Activated T-helper 17 cell treated with anti-CD3 and anti-CD28 coated beads, Interleukin-2, amount 50 U/mL, for 72 hours (primary cell): ENCODE data around the gene ZNF407. TPM values are rescaled to one million over a fixed set of nuclear protein-coding genes. Genes with fewer than 3 reads are reported as not detected.

Experiments
- ATAC-seq: fragments of 150-1000 bp; cut with Tn5 transposase; replicated peaks from 2 replicates; pipeline ENCODE4 v1.10.0; 2021; ENCODE audit warnings: mild to moderate bottlenecking, moderate library complexity
- H3K27ac Mint-ChIP-seq: one replicate; pipeline ENCODE4 v1.8.0; 2022; ENCODE audit warnings: mixed read lengths
- H3K27me3 Mint-ChIP-seq: one replicate; pipeline ENCODE4 v1.8.0; 2022; ENCODE audit warnings: mixed read lengths
- H3K36me3 Mint-ChIP-seq: one replicate; pipeline ENCODE4 v1.8.0; 2022; ENCODE audit warnings: low read depth, mild to moderate bottlenecking, mixed read lengths
- H3K4me1 Mint-ChIP-seq: one replicate; pipeline ENCODE4 v1.8.0; 2022; ENCODE audit warnings: mixed read lengths
- H3K4me3 Mint-ChIP-seq: one replicate; pipeline ENCODE4 v1.8.0; 2022; ENCODE audit warnings: mild to moderate bottlenecking, mixed read lengths
- H3K9me3 Mint-ChIP-seq: one replicate; pipeline ENCODE4 v1.8.0; 2022; ENCODE audit warnings: mixed read lengths
- total RNA-seq, 2 donors: library from RNA; stranded (reverse); gene quantifications; one replicate each; pipeline ENCODE4 v1.2.3, GENCODE V29; 2022

The ZNF407 gene
- total RNA-seq, 2 donors from 2014 or later: 17.9 to 22.5 TPM

DNA sequence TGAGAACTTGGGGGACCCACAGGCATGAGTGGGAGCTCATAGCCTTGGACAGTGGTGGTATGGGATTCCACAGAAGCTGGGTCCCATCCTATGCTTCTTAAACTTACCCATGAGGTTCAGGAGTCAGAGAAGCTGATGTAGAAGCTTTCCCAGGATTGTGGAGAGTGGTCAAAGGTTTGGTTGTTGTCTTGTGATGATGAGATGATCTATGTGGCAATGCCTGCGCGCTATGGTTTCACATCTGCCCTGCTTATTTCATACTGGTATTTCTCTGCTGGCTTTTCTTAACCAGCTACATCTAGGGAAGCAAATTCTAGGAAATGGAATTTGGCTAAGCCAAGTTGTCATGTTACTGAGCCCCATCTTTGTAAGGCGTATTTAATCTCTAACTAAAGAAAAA is 168.6 kb downstream of the ZNF407 start:
- Mint-ChIP-seq H3K27ac (no peak overlapping the region), H3K27me3 (no peaks in the 10 kb centered on the region), H3K36me3 (peaks cover 6% of the 10 kb centered on the region), H3K4me3 (no peak overlapping the region), H3K4me1 (peaks cover 8% of the 10 kb centered on the region), H3K9me3 (no peaks in the 10 kb centered on the region)
- no peak for ATAC-seq

GRCh38 chr18:74768096-74768495 is 170.4 kb downstream of the ZNF407 start:
- ATAC-seq: no peak
- Mint-ChIP-seq H3K4me1 (peaks cover 8% of the 10 kb centered on the region), H3K27ac (no peak overlapping the region), H3K9me3 (no peaks in the 10 kb centered on the region), H3K4me3 (no peak overlapping the region), H3K27me3 (no peaks in the 10 kb centered on the region), H3K36me3 (peaks cover 6% of the 10 kb centered on the region)

DNA sequence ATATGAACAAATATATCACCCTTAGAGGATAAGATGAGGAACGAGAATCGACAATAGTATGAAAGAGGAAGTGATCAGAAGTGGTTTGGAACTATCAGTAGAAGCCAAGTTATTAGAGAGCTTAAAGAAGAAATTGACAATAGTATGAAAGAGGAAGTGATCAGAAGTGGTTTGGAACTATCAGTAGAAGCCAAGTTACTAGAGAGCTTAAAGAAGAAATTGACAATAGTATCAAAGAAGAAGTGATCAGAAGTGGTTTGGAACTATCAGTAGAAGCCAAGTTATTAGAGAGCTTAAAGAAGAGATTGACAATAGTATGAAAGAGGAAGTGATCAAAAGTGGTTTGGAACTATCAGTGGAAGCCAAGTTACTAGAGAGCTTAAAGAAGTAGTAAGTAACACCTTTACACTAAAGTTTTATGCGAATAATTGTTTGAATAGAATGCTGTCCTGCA is 175.5 kb downstream of the ZNF407 start:
- Mint-ChIP-seq H3K27ac (no peak overlapping the region), H3K36me3 (peaks cover 3% of the 10 kb centered on the region), H3K4me3 (no peak overlapping the region), H3K9me3 (no peaks in the 10 kb centered on the region), H3K4me1 (peaks cover 4% of the 10 kb centered on the region), H3K27me3 (no peaks in the 10 kb centered on the region)
- no peak for ATAC-seq

DNA sequence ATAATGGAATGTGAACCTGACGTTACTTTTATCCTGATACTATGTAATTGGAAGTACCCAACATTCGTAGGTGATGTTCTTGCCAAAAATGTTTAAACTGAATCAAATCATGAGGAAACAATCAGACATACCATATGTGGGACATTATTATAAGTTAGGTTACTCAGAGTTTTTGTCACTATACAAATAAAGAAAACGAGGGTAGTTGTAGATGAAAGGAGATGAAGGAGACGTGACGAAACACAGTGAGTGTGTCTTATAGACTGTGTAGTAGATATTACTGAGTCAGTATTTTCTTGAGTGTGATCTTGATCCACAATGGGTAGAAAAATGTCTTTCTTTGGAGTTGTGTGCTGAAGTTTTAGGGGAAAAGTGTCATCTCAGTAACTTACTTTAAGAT is 176.8 kb downstream of the ZNF407 start:
- Mint-ChIP-seq H3K27me3 (no peaks in the 10 kb centered on the region), H3K9me3 (no peaks in the 10 kb centered on the region), H3K27ac (no peak overlapping the region), H3K4me3 (no peak overlapping the region), H3K36me3 (peaks cover 5% of the 10 kb centered on the region), H3K4me1 (peaks cover 4% of the 10 kb centered on the region)
- ATAC-seq: no peak

DNA sequence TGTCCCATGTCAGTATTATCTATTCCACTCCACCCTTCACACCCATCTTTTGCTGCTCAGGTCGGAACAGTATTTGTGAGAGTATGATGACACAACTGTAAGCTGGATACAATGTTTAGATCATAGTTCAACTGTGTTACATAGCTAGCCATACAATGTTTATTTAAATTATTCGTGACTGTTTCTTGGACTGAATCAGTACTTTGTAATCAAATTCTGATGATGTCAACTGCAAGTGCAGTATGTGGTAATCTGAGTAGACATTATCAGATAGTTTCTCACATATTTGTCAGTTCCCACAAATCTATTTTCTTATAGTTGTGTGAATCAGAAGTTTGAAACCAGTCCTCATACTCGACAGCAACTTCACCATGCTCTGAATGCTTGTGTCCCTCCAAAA is 177.6 kb downstream of the ZNF407 start:
- Mint-ChIP-seq H3K36me3 (peaks cover 5% of the 10 kb centered on the region), H3K27ac (no peak overlapping the region), H3K27me3 (no peaks in the 10 kb centered on the region), H3K4me3 (no peak overlapping the region), H3K9me3 (no peaks in the 10 kb centered on the region), H3K4me1 (peaks cover 4% of the 10 kb centered on the region)
- no peak for ATAC-seq

DNA sequence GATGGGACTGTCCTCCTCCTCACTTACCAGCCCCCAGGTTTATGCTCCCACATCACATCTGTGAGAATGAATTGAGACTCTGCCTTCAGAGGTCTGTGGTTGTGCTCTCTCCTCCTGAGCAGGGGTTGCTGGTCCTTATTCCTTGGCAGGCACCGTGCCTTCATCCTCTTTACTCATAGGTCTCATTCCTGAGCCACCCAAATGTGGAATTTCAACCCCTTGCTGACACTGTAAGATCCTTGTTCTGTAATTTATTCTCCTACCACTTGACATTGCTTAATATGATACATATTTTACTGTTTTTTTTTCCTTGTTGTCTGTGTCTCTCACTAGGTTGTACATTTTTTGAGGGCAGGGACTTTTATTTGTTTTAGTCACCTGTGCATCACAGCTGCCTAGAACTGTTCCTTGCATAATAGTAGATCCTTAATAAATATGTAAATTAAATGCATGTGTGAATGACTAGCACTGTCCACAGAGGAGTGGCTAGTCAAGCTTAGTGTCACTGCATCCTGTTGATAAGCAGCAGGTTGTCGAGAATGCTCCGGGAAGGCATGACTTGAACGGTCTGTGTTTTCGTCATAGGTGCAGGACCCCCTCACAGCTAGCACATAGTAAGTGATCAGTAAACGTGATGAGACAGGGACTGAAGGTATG is 180.6 kb downstream of the ZNF407 start:
- Mint-ChIP-seq H3K4me1 (no peaks in the 10 kb centered on the region), H3K36me3 (peaks cover 16% of the 10 kb centered on the region), H3K9me3 (no peaks in the 10 kb centered on the region), H3K4me3 (no peak overlapping the region), H3K27ac (peak overlapping the region; percentile 13), H3K27me3 (no peaks in the 10 kb centered on the region)
- ATAC-seq: no peak

GRCh38 chr18:74784752-74785151 is 187.1 kb downstream of the ZNF407 start:
- no peaks in the 10 kb centered on the region for H3K9me3 Mint-ChIP-seq
- no peaks in the 10 kb centered on the region for H3K4me1 Mint-ChIP-seq
- no peak overlapping the region for H3K4me3 Mint-ChIP-seq
- H3K36me3 Mint-ChIP-seq: peaks cover 38% of the 10 kb centered on the region
- no peaks in the 10 kb centered on the region for H3K27me3 Mint-ChIP-seq
- no peak for ATAC-seq
- no peak overlapping the region for H3K27ac Mint-ChIP-seq

DNA sequence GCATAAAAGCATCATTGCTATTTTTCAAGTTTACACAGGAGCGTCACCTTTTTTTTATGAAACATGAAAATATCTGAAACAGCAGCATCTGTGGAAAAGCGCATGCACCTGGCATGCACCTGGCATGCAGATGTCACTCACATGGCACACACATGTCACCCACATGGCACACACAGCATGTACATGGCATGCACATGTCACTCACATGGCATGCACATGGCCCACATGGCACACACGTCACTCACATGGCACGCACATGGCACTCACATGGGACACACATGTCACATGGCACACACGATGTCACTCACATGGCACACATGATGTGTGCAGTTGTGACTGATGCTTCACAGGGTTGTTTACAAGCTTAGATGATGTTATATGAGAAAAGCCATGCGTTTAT is 188.0 kb downstream of the ZNF407 start:
- Mint-ChIP-seq H3K4me3 (no peak overlapping the region), H3K4me1 (no peaks in the 10 kb centered on the region), H3K27ac (no peak overlapping the region), H3K9me3 (no peaks in the 10 kb centered on the region), H3K27me3 (no peaks in the 10 kb centered on the region), H3K36me3 (peaks cover 42% of the 10 kb centered on the region)
- no peak for ATAC-seq

GRCh38 chr18:74788657-74789056 is 191.0 kb downstream of the ZNF407 start:
- no peak overlapping the region for H3K4me3 Mint-ChIP-seq
- peaks cover 45% of the 10 kb centered on the region for H3K36me3 Mint-ChIP-seq
- H3K27ac Mint-ChIP-seq: no peak overlapping the region
- H3K9me3 Mint-ChIP-seq: no peaks in the 10 kb centered on the region
- no peaks in the 10 kb centered on the region for H3K27me3 Mint-ChIP-seq
- no peak for ATAC-seq
- H3K4me1 Mint-ChIP-seq: no peaks in the 10 kb centered on the region

DNA sequence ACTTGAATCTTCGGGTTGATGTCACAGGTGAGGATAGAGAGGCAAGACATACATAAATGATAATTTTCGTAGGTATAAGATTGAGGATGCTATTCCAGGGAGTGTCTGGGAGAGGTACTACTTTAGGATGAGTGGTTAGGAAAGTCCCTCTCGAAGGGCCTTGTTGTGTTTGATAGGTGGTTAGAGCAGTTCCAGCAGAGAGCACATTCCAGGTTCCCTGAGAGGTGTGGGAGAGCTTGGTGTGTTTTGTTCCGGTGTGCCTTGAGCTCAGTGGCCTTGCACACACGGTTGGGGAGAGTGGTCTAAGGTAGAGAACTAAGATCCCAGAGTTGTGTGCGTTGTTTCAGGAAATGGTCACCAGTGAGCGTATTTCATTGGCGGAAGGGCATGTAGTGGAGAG is 191.4 kb downstream of the ZNF407 start:
- no peaks in the 10 kb centered on the region for H3K9me3 Mint-ChIP-seq
- no peak overlapping the region for H3K27ac Mint-ChIP-seq
- no peak for ATAC-seq
- peaks cover 43% of the 10 kb centered on the region for H3K36me3 Mint-ChIP-seq
- H3K4me3 Mint-ChIP-seq: no peak overlapping the region
- no peaks in the 10 kb centered on the region for H3K4me1 Mint-ChIP-seq
- no peaks in the 10 kb centered on the region for H3K27me3 Mint-ChIP-seq

DNA sequence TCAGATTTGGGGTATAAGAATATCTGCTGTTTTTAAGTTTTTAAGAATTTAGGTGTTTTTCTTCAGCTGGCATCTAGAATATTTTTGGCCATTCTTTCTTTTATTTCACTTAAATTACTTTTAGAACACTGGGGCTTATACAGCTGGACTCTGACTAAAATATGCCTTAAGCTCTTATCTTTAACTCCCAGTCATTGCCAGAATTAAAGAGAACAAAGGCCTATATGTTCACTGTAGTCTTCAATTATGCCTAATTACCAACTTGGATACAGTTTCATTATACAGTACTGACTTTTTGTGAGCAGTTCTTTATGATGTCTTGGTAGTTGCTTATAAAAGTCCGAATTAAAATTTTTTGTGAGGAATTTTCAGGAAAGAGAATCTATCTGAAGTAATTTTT is 192.8 kb downstream of the ZNF407 start:
- no peak overlapping the region for H3K27ac Mint-ChIP-seq
- H3K27me3 Mint-ChIP-seq: no peaks in the 10 kb centered on the region
- no peak for ATAC-seq
- no peaks in the 10 kb centered on the region for H3K9me3 Mint-ChIP-seq
- H3K36me3 Mint-ChIP-seq: peaks cover 38% of the 10 kb centered on the region
- no peak overlapping the region for H3K4me3 Mint-ChIP-seq
- H3K4me1 Mint-ChIP-seq: no peaks in the 10 kb centered on the region

DNA sequence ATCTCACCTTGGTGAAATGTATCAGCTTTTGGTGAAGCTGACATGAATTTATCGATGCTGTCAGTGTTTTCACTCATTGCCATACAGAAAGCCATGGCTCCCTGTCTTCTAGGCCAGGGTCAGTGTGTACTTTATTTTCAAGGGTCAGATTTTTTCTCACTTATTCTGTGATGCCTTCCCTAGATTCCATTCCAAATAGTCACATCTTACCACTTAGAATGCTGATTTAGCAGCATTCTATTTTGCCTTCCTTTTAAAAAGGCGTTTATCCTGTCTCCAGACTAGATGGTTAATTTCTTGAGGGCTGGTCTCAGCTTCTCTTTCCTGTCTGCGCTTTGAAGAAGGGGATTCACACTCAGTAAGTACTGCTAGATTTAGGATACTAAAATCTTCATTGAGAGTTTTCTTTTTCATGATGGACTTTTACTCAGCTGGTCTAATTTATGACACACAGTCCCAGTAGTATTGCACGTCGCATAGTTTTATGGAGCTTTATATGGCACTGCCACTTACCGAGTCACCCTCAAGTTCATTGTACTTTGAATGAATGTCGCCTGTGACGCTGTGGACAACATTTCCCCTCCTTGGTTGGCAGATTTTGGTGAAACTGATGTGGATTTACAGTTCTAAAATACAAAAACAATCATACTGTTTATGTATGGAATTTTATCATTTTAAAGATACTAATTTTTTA is 194.0 kb downstream of the ZNF407 start:
- Mint-ChIP-seq H3K36me3 (peaks cover 30% of the 10 kb centered on the region), H3K4me3 (no peak overlapping the region), H3K27me3 (no peaks in the 10 kb centered on the region), H3K27ac (no peak overlapping the region), H3K4me1 (peaks cover 3% of the 10 kb centered on the region), H3K9me3 (no peaks in the 10 kb centered on the region)
- ATAC-seq: no peak

DNA sequence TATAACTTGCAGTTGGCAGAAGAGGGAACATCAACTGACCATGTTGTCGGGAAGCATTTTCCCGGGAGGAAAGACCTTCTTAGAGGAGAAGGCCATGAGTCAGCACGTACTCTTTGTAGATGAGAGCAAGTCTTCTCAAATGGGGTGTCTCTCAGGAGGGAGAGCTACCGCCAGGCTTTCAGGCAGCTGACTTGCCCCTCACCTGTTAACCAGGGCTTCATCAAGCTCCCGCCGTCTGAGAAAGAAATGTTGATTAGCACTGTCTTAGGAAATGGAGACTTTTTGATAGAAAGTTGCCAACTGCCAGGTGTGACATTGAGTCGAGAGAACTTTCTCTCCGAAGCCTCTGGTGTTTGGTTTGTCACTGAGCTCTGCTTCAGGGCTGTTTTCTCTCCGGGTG is 196.1 kb downstream of the ZNF407 start:
- no peaks in the 10 kb centered on the region for H3K9me3 Mint-ChIP-seq
- peaks cover 22% of the 10 kb centered on the region for H3K36me3 Mint-ChIP-seq
- no peak overlapping the region for H3K27ac Mint-ChIP-seq
- H3K4me1 Mint-ChIP-seq: peaks cover 6% of the 10 kb centered on the region
- no peak overlapping the region for H3K4me3 Mint-ChIP-seq
- no peaks in the 10 kb centered on the region for H3K27me3 Mint-ChIP-seq
- ATAC-seq: no peak

GRCh38 chr18:74795751-74796150 is 198.1 kb downstream of the ZNF407 start:
- Mint-ChIP-seq H3K4me1 (peaks cover 6% of the 10 kb centered on the region), H3K36me3 (peaks cover 17% of the 10 kb centered on the region), H3K27me3 (no peaks in the 10 kb centered on the region), H3K9me3 (no peaks in the 10 kb centered on the region), H3K27ac (no peak overlapping the region), H3K4me3 (no peak overlapping the region)
- ATAC-seq: no peak

DNA sequence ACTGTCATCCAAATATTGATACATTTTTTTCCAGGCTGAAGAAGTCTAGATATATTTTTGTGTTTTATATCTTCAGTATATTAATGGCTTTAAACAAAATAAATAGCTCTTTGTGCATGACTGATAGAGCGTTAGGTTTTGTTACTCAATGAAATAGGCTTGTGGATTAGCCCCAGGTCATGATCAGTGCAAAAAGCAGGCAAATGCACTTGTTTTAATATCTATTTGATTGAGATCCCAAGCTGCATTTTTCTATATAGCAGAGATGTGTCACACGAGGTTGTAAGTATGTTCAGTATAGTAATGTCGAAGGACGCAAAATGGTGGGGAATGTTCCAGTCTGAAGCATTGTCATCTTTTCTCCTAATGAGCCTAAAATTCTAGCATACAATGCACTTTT is 198.5 kb downstream of the ZNF407 start:
- peaks cover 12% of the 10 kb centered on the region for H3K36me3 Mint-ChIP-seq
- no peak overlapping the region for H3K27ac Mint-ChIP-seq
- H3K4me1 Mint-ChIP-seq: peaks cover 6% of the 10 kb centered on the region
- H3K9me3 Mint-ChIP-seq: no peaks in the 10 kb centered on the region
- H3K4me3 Mint-ChIP-seq: no peak overlapping the region
- no peaks in the 10 kb centered on the region for H3K27me3 Mint-ChIP-seq
- ATAC-seq: no peak
